Sigmoid colon (tissue), 4 donors: ENCODE measurements around the gene RAB8A.

Source experiments
- CTCF ChIP-seq, 4 experiments: fragments of 450-650 bp in 3 of 4; fragments of 200-600 bp in 1 of 4; IDR thresholded peaks; one replicate each; pipeline ENCODE4 v1.5.1; 2016 to 2019; ENCODE audit warnings: antibody characterized with exemption in 4 of 4, mild to moderate bottlenecking in 3 of 4, moderate library complexity in 2 of 4
- POLR2AphosphoS5 ChIP-seq, 4 donors: sonication (generic); formaldehyde crosslinking; IDR thresholded peaks; one replicate each; pipeline ENCODE4 v1.6.1; 2017; ENCODE audit warnings: antibody characterized with exemption in 4 of 4

GRCh38 chr19:16160943-16161560 lies 49.4 kb downstream of the RAB8A start:
- TF ChIP-seq CTCF (IDR thresholded peaks at IDR 0.05): no peak
- TF ChIP-seq POLR2AphosphoS5 (IDR thresholded peaks at IDR 0.05): no peak
